GM18505 (cell line): ENCODE data around the gene PNMA5.
"Not testable (repeated sequence)": the region's sequence is repeated elsewhere in the genome, so short reads cannot be mapped to it uniquely, and the experiment has no call there.

Experiments used
- ATAC-seq: cut with Tn5 transposase; IDR thresholded peaks from one replicate; pipeline ENCODE4 v1.9.1; 2021; ENCODE audit not compliant: unreplicated experiment
- POLR2A ChIP-seq: IDR thresholded peaks from 4 replicates; pipeline ENCODE4 v1.6.1; 2011; ENCODE audit warnings: borderline replicate concordance; ENCODE audit not compliant: insufficient read depth, insufficient read length; ENCODE audit errors: extremely low read depth

PNMA5 gene

DNA sequence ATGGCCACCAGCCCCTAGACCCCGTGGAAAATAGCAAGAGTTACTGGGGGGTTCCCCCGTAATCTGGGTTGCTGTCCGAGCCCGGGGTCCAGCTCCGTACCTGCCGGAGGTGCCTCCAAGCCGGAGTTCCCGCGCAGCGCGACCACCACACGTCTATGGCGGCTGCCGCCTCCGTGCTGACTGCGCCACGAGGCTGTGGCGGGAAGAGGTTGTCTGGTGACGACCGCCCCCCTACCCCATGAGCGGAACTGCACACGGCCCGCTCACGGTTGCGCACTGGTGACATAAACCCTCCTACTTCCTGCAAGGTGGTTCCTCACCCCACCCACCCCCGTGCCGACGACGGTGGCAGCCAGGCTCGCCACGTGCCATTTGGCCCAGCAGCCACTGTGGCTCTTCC is at the start of gene PNMA5:
PNMA5 (minus strand) TSS at position 184 of the 400 bp plus-strand sequence. CDS start 2,518 bp downstream, outside the sequence.
- no peak for TF ChIP-seq POLR2A

DNA sequence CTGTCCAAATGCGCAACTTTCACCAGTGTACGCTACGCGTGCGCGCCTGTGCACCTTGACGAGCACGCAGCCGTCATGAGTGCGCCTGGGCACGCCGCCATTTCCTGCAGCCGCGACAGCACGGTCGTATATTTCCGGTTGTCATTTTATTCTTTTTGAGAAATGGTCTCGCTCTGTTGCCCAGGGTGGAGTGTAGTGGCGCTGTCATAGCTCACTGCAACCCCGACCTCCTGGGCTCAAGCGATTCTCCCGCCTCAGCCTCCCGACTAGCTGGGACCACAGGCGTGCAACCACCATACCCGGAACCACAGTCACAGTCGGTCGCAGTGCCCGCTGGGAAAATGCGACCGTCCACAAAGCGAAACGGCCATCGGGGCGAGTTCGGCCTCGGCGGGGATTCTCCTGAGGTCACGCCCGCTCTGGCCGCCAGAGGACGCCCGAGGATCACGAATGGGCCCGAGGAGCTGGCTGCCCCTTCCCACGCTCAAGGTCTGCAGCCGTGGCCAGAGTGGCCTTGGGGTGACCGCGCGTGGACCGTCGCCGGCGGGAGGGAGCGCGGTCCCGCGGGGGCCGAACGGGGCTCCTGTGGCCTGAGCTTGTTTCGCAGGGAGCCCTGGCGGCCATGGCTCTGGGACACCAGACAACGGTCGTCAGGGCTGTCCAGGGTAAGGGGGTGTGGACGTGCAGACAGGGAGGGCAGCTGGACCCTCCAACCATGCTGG is 38.6 kb upstream of the PNMA5 start:
- TF ChIP-seq POLR2A, result peak; percentile 56
- peak; percentile 55 for ATAC-seq

More for the DNA sequence above, at the start of gene PNMA5:
- ATAC-seq, result no peak

- TF ChIP-seq POLR2A, result no peak
- no peak for ATAC-seq
Measured at GRCh38 chrX:153030801-153031200, 36.9 kb upstream of the PNMA5 start.

DNA sequence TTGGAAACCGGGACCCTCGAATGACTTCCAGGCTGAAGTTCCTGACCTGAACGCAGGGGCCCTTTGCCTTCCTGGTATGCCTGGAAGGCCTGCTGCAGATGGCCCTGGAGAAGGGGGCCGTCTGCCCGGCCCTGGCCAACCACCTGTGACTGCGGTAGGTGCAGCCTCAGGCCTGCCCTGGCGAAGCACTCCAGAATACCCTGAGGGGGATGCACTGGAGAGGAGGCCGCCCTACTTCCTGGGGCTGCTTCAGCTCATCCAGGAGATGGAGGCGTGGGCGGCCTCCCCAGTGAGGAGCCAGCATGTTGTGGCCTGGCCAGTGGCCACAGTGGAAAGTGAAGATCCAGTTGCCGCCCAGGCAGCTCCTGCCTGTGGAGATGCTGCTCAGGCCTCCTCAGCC is 36.0 kb upstream of the PNMA5 start:
- TF ChIP-seq POLR2A, result no peak
- no peak for ATAC-seq

DNA sequence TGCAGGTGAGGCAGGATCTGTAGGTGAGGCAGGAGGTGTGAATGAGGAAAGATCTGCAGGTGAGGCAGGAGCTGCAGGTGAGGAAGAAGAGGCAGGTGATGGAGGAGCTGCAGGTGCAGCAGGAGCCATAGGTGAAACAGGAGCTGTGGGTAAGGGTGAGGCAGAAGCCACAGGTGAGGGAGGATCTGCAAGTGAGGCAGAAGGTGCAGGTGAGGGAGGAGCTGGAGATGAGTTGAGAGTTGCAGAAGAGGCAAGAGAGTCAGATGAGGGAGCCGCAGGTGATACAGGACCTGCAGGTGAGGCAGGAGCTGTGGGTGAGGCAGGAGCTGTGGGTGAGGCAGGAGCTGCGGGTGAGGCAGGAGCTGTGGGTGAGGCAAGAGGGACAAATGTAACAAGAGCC is 35.2 kb upstream of the PNMA5 start:
- no peak for TF ChIP-seq POLR2A
- no peak for ATAC-seq

- ATAC-seq, result not testable (repeated sequence)
Measured at GRCh38 chrX:153028487-153028886, 34.6 kb upstream of the PNMA5 start.

DNA sequence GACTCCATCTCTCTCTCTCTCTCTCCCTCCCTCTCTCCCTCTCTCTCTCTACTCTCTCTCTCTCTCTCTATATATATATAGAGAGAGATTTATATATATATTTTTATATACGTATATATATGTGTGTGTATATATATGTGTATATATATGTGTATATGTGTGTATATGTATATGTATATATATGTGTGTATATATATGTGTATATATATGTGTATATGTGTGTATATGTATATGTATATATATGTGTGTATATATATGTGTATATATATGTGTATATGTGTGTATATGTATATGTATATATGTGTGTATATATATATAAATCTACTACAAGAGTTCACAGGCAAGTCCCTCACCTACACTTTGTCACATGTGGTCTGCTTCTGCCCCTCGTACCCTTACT is 32.6 kb upstream of the PNMA5 start:
- not testable (repeated sequence) for ATAC-seq

- no peak for ATAC-seq
- TF ChIP-seq POLR2A, result no peak
Measured at GRCh38 chrX:153019166-153019565, 25.2 kb upstream of the PNMA5 start.

DNA sequence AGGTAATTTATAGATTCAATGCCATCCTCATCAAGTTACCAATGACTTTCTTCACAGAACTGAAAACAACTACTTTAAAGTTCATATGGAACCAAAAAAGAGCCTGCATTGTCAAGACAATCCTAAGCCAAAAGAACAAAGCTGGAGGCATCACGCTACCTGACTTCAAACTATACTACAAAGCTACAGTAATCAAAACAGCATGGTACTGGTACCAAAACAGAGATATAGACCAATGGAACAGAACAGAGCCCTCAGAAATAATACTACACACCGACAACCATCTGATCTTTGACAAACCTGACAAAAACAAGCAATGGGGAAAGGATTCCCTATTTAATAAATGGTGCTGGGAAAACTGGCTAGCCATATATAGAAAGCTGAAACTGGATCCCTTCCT is 23.3 kb upstream of the PNMA5 start:
- not testable (repeated sequence) for ATAC-seq

- TF ChIP-seq POLR2A, result no peak
- ATAC-seq, result no peak
Measured at GRCh38 chrX:153004780-153005179, 10.9 kb upstream of the PNMA5 start.

DNA sequence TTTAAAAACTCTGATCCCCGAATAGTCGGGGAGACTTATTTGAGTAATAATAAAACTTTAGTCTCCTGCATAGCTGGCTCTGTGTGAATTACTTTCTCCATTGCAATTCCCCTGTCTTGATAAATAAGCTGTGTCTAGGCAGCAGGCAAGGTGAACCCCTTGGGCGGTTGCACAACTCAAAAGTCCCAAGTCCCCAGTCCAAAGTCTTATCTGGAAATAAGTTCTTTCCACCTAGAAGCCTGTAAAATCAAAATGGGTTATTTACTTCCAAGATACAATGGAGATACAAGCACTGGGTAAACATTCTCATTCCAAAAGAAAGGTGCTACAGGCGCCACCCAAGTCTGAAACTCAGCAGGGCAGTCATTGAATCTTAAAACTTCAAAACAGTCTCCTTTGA is 10.1 kb upstream of the PNMA5 start:
- ATAC-seq, result no peak
- no peak for TF ChIP-seq POLR2A

GRCh38 chrX:153002182-153002581 is 8.3 kb upstream of the PNMA5 start:
- ATAC-seq, result not testable (repeated sequence)

- TF ChIP-seq POLR2A, result no peak
Measured at GRCh38 chrX:152997337-152997736, 3.4 kb upstream of the PNMA5 start.

DNA sequence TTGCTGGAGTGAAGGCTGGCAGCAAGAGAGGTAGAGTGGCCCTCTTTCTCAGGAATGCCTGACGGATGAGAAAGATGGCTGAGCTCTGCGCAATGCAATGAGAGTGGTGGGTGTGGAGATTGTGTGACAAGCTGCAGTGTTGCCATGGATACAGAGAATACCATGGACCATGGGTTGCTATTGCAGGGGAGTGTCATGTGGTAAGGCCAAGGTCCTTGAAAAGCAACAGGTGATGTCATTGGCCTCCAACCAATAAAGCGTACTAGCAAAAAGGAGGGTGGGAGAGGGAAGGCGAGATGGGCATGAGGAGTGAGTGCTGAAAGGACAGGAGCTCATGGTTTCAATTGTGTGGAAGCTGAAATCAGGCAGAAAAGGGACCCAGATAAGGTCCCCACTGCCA is 1.8 kb downstream of the PNMA5 start:
- no peak for TF ChIP-seq POLR2A
- no peak for ATAC-seq

More at GRCh38 chrX:152997337-152997736, 3.4 kb upstream of the PNMA5 start:
- no peak for ATAC-seq

DNA sequence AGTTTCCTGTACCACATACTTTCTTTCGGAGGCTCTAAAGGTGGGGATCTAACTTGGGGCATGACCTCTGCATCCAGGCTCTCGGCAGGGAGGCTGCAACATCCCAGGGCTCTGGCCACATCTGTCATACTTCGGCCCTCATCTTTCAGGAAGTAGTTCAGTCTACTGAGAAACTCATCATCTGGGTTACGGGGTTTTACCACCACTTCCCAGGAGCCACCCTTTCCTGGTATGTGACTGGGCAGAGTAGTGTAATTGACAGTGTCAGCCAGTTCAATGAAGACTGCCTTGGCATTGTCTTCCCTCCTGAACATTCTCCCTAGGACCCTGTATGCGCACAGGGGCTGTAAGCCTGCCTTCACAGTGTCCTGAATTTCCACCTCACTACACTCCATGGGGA is 2.8 kb downstream of the PNMA5 start:
- TF ChIP-seq POLR2A, result no peak
- ATAC-seq, result no peak
